ENCODE data around the gene COA1. TPM values are rescaled to one million over a fixed set of nuclear protein-coding genes. Genes with fewer than 3 reads are reported as not detected.
"Not testable (repeated sequence)": the region's sequence is repeated elsewhere in the genome, so short reads cannot be mapped to it uniquely, and the experiment has no call there.

Gene COA1
- total RNA-seq, 6 experiments from 2014 or later, result 52.5 to 61.5 (median 57.3) TPM

GRCh38 chr7:43691611-43692010 is 37.7 kb downstream of the COA1 start:
- no peak for DNase-seq
- Mint-ChIP-seq H3K27me3 (ENCODE audit: insufficient read depth) (no peaks in the 10 kb centered on the region), H3K4me1 (ENCODE audit: low read depth) (peaks cover 38% of the 10 kb centered on the region), H3K27ac (no peak overlapping the region; the same call in 1 of the 2 replicates), H3K4me3 (no peak overlapping the region), H3K36me3 (ENCODE audit: low read depth) (peaks cover 12% of the 10 kb centered on the region), H3K9me3 (peaks cover 4% of the 10 kb centered on the region; the same call in 1 of the 2 replicates)
- no peak for TF ChIP-seq CTCF (IDR thresholded peaks at IDR 0.05)

- DNase-seq, result no peak
- Mint-ChIP-seq H3K27ac (peak overlapping the region; percentile 18; the same call in 1 of the 2 replicates), H3K36me3 (ENCODE audit: low read depth) (peaks cover 27% of the 10 kb centered on the region), H3K27me3 (ENCODE audit: insufficient read depth) (no peaks in the 10 kb centered on the region), H3K4me1 (ENCODE audit: low read depth) (peaks cover 39% of the 10 kb centered on the region), H3K4me3 (no peak overlapping the region), H3K9me3 (peaks cover 4% of the 10 kb centered on the region; the same call in 1 of the 2 replicates)
- no peak for TF ChIP-seq CTCF (IDR thresholded peaks at IDR 0.05)
Observed at GRCh38 chr7:43689115-43689514, 40.2 kb downstream of the COA1 start.

DNA sequence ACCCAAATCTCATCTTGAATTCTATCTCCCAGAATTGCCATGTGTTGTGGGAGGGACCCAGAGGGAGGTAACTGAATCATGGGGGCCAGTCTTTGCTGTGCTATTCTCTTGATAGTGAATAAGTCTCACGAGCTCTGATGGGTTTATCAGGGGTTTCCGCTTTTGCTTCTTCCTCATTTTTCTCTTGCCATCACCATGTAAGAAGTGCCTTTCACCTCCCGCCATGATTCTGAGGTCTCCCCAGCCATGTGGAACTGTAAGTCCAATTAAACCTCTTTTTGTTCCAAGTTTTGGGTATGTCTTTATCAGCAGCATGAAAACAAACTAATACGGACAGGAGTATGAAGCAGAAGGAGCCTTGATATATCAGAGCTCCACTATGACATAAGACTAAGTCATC is 41.5 kb downstream of the COA1 start:
- peaks cover 46% of the 10 kb centered on the region for H3K4me1 Mint-ChIP-seq (ENCODE audit: low read depth)
- DNase-seq; H3K4me3 Mint-ChIP-seq; H3K27me3 Mint-ChIP-seq (ENCODE audit: insufficient read depth); H3K9me3 Mint-ChIP-seq: not testable (repeated sequence)
- peak overlapping the region; percentile 37; the same call in 1 of the 2 replicates for H3K27ac Mint-ChIP-seq
- H3K36me3 Mint-ChIP-seq (ENCODE audit: low read depth), result peaks cover 34% of the 10 kb centered on the region

DNA sequence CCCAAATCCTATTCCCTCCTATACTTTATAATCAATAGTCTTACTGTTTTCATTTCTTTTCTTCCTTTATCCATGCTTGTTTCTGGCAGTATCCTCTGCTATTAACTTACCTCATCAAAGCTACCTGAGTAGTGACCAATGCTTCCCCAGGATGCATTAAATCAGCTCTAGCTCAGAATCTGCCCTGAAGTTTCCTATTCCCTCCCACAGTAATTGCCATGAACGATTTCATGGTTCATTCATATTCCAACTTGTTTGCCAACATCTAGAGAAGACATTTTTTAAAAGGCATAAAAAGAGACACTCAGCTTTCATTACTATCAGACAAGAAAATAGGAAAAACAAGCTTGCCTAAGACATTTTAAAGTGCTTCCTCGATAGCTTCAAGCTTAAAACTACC is 42.3 kb downstream of the COA1 start:
- Mint-ChIP-seq H3K4me3 (no peak overlapping the region), H3K9me3 (peaks cover 4% of the 10 kb centered on the region; the same call in 1 of the 2 replicates), H3K4me1 (ENCODE audit: low read depth) (peaks cover 54% of the 10 kb centered on the region), H3K36me3 (ENCODE audit: low read depth) (peaks cover 41% of the 10 kb centered on the region), H3K27me3 (ENCODE audit: insufficient read depth) (no peaks in the 10 kb centered on the region; the same call in 1 of the 2 replicates), H3K27ac (no peak overlapping the region; the same call in 1 of the 2 replicates)
- DNase-seq, result no peak
- TF ChIP-seq CTCF (IDR thresholded peaks at IDR 0.05), result no peak

- peaks cover 35% of the 10 kb centered on the region for H3K4me1 Mint-ChIP-seq (ENCODE audit: low read depth)
- no peak overlapping the region for H3K4me3 Mint-ChIP-seq
- no peak overlapping the region for H3K27ac Mint-ChIP-seq
- H3K9me3 Mint-ChIP-seq, result no peaks in the 10 kb centered on the region
- no peaks in the 10 kb centered on the region; the same call in 1 of the 2 replicates for H3K27me3 Mint-ChIP-seq (ENCODE audit: insufficient read depth)
- DNase-seq, result no peak
- peaks cover 41% of the 10 kb centered on the region for H3K36me3 Mint-ChIP-seq (ENCODE audit: low read depth)
- TF ChIP-seq CTCF (IDR thresholded peaks at IDR 0.05), result no peak
Observed at GRCh38 chr7:43680736-43681135, 48.6 kb downstream of the COA1 start.

DNA sequence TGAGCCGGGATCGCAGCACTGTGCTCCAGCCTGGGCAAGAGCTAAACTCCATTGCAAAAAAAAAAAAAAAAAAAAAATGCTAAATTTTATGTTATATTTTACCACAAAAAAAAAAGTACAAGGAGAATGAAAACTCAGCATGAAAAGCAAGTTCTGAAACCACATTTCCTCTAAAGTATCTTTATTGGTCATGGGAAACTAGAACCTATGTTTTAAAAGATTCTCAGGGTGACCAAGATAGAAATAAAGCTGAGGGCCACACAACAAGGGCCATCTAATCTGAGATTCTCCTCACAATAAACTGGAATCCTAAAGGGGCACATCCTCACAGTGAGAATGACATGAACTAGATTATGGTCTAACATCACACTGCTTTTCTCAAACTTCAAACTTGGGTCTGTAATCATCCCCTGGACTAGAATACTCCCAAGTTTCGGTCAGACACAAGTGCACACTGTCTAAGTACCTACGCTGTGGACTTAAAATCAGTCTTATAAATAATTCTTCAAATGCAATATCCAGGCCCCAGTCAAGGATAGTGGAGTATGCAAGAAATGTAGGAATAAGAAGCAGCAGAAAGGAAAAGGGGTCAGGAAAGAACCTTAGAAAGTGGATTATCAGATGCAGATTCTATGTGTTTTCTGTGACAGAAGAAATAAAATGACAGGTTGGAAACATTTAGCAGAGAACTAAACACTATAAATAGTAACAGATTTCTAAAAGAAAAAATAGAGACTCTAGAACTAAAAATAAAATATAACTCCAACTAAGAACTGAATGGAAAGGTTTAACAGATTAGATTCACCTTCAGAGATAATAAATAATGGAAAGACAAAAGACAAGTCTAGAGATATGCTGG is 49.9 kb downstream of the COA1 start:
- no peak for TF ChIP-seq CTCF (IDR thresholded peaks at IDR 0.05)

More for the DNA sequence above, 49.9 kb downstream of the COA1 start:
- Mint-ChIP-seq H3K4me1 (ENCODE audit: low read depth) (peaks cover 43% of the 10 kb centered on the region), H3K9me3 (no peaks in the 10 kb centered on the region), H3K36me3 (ENCODE audit: low read depth) (peaks cover 37% of the 10 kb centered on the region), H3K27ac (peak overlapping the region; percentile 13; the same call in 1 of the 2 replicates), H3K27me3 (ENCODE audit: insufficient read depth) (no peaks in the 10 kb centered on the region; the same call in 1 of the 2 replicates), H3K4me3 (no peak overlapping the region)
- no peak for DNase-seq
